Body of pancreas (tissue), 4 donors: ENCODE results near the gene ADSS1. TPM values are rescaled to one million over a fixed set of nuclear protein-coding genes. Genes with fewer than 3 reads are reported as not detected.

Source experiments
- ATAC-seq: fragments of 150-250 bp; one replicate; pipeline ENCODE4 v1.9.1; 2016
- DNase-seq, 4 donors: peaks; one replicate each; pipeline ENCODE4 v3.0.0-alpha.2; 2019
- H3K27ac ChIP-seq, 4 donors: fragments of 200-600 bp; sonication (generic); 1 replicate in 3 of 4; 2 replicates in 1 of 4; pipeline versions ENCODE4 v1.5.1 to v1.6.1; 2016 to 2019; ENCODE audit warnings: mild to moderate bottlenecking in 1 of 4, mixed read lengths in 1 of 4, moderate library complexity in 1 of 4
- H3K27me3 ChIP-seq, 2 donors: fragments of 200-600 bp; sonication (generic); one replicate each; pipeline ENCODE4 v1.6.0; 2016; ENCODE audit warnings: mild to moderate bottlenecking in 1 of 2
- H3K36me3 ChIP-seq, 2 donors: fragments of 200-600 bp; sonication (generic); replicated peaks in 1 of 2; 2 replicates each; pipeline ENCODE4 v1.5.1; 2016; ENCODE audit warnings: low read depth in 2 of 2; ENCODE audit not compliant: insufficient read depth in 1 of 2
- H3K4me1 ChIP-seq: fragments of 200-600 bp; sonication (generic); one replicate; pipeline ENCODE4 v1.6.0; 2016
- H3K4me3 ChIP-seq, 2 donors: fragments of 200-600 bp; sonication (generic); 1 replicate in 1 of 2; 2 replicates in 1 of 2; pipeline ENCODE4 v1.5.1; 2016 to 2019
- H3K9me3 ChIP-seq, 3 donors: fragments of 200-600 bp; sonication (generic); 1 replicate in 2 of 3; 2 replicates in 1 of 3; pipeline ENCODE4 v1.5.1; 2016
- CTCF ChIP-seq, 7 experiments: fragments of 450-650 bp in 4 of 7; fragments of 200-600 bp in 3 of 7; sonication (generic) in 3 of 7; IDR thresholded peaks; one replicate each; pipeline ENCODE4 v1.5.1; 2016 to 2019; ENCODE audit warnings: antibody characterized with exemption in 7 of 7
- POLR2A ChIP-seq, 3 donors: fragments of 450-650 bp; IDR thresholded peaks; one replicate each; pipeline ENCODE4 v1.6.1; 2016; ENCODE audit warnings: antibody characterized with exemption in 3 of 3, mild to moderate bottlenecking in 2 of 3
- WGBS, 2 donors: methylation state at CpG; one replicate each; pipeline ENCODE4 v1.1.5; 2017; 5-methylcytosine and 5-hydroxymethylcytosine counted together
- intact Hi-C: fragments of 100-400 bp; cut with DNase I; formaldehyde crosslinking; loops from one replicate; pipeline ENCODE4 v1.15.1; 2023
- total RNA-seq, 2 donors: library from RNA; depleted of rRNA; stranded (reverse); fragments of >200 nt; gene quantifications; one replicate each; pipeline ENCODE4 v1.1.0, GENCODE V29; 2016

The ADSS1 gene
- total RNA-seq, 2 donors from 2014 or later, result 4.0 to 4.7 TPM

- 90 to 95% methylated on average over 12 to 27 of the region's 34 CpGs for WGBS, 2 donors
- Histone ChIP-seq H3K36me3 (peaks cover 0 to 4% of the 10 kb centered on the region in 2 donors), H3K9me3 (no peaks in the 10 kb centered on the region), H3K27ac (no peak overlapping the region), H3K4me3 (no peak overlapping the region), H3K4me1 (no peaks in the 10 kb centered on the region), H3K27me3 (no peaks in the 10 kb centered on the region)
- intact Hi-C loops, result loop anchor here (5.0 kb wide), 1 partner anchor 63 kb away; no protein-coding TSS in a partner anchor
- TF ChIP-seq CTCF (IDR thresholded peaks at IDR 0.05) (no peak), POLR2A (IDR thresholded peaks at IDR 0.05) (no peak)
- no peak for ATAC-seq
- DNase-seq, result no peak
These were observed 13.8 kb upstream of the ADSS1 start for GRCh38 chr14:104710071-104710735.

GRCh38 chr14:104712881-104713734, 10.9 kb upstream of the ADSS1 start:
- intact Hi-C loops, result loop anchor here (5.0 kb wide), 1 partner anchor 66 kb away; no protein-coding TSS in a partner anchor
- no peak overlapping the region for H3K4me3 ChIP-seq
- H3K27ac ChIP-seq, result no peak overlapping the region
- ATAC-seq, result no peak
- H3K27me3 ChIP-seq, result no peaks in the 10 kb centered on the region
- H3K36me3 ChIP-seq, result peaks cover 0 to 4% of the 10 kb centered on the region in 2 donors
- no peak for TF ChIP-seq POLR2A (IDR thresholded peaks at IDR 0.05)
- WGBS, 2 donors, result 85 to 89% methylated on average over 21 to 39 of the region's 40 CpGs
- H3K9me3 ChIP-seq, result no peaks in the 10 kb centered on the region
- no peak for DNase-seq
- no peaks in the 10 kb centered on the region for H3K4me1 ChIP-seq

GRCh38 chr14:104714066-104714465, 10.0 kb upstream of the ADSS1 start:
- Histone ChIP-seq H3K27ac (no peak overlapping the region), H3K9me3 (no peaks in the 10 kb centered on the region), H3K4me3 (no peak overlapping the region), H3K4me1 (no peaks in the 10 kb centered on the region), H3K27me3 (no peaks in the 10 kb centered on the region), H3K36me3 (peaks cover 0 to 4% of the 10 kb centered on the region in 2 donors)
- 89% methylated on average over 10 of the region's 16 CpGs; no CpG with 5 or more reads in 1 of the 2 donors for WGBS, 2 donors
- intact Hi-C loops, result loop anchor here (5.0 kb wide), 1 partner anchor 67 kb away; no protein-coding TSS in a partner anchor
- ATAC-seq (no peak), DNase-seq (no peak)
- TF ChIP-seq POLR2A (IDR thresholded peaks at IDR 0.05) (no peak), CTCF (IDR thresholded peaks at IDR 0.05) (no peak)

GRCh38 chr14:104714681-104715080, 9.3 kb upstream of the ADSS1 start:
- H3K4me1 ChIP-seq, result no peaks in the 10 kb centered on the region
- H3K27me3 ChIP-seq, result no peaks in the 10 kb centered on the region
- H3K27ac ChIP-seq, result no peak overlapping the region
- TF ChIP-seq POLR2A (IDR thresholded peaks at IDR 0.05), result no peak
- TF ChIP-seq CTCF (IDR thresholded peaks at IDR 0.05), result no peak
- ATAC-seq (no peak), DNase-seq (no peak)
- intact Hi-C loops, result loop anchor here (5.0 kb wide), 1 partner anchor 67 kb away; no protein-coding TSS in a partner anchor
- no peaks in the 10 kb centered on the region for H3K9me3 ChIP-seq
- WGBS, 2 donors, result 93 to 100% methylated on average over 1 to 25 of the region's 31 CpGs
- no peak overlapping the region for H3K4me3 ChIP-seq
- H3K36me3 ChIP-seq, result peaks cover 0 to 4% of the 10 kb centered on the region in 2 donors

GRCh38 chr14:104715416-104715815, 8.6 kb upstream of the ADSS1 start:
- WGBS, 2 donors, result 87 to 89% methylated on average over 3 to 18 of the region's 18 CpGs
- H3K27ac ChIP-seq, result no peak overlapping the region
- H3K27me3 ChIP-seq, result no peaks in the 10 kb centered on the region
- H3K4me3 ChIP-seq, result no peak overlapping the region
- H3K36me3 ChIP-seq, result peaks cover 0 to 4% of the 10 kb centered on the region in 2 donors
- intact Hi-C loops, result no loop called here
- no peaks in the 10 kb centered on the region for H3K9me3 ChIP-seq
- no peaks in the 10 kb centered on the region for H3K4me1 ChIP-seq
- no peak for ATAC-seq
- TF ChIP-seq CTCF (IDR thresholded peaks at IDR 0.05), result no peak
- no peak for TF ChIP-seq POLR2A (IDR thresholded peaks at IDR 0.05)
- DNase-seq, result no peak
